Measurements from ENCODE around the gene VWA2.

VWA2 gene

GRCh38 chr10:114278140-114278883 is 39.3 kb downstream of the VWA2 start:
- DNase-seq = no peak

- no peak for DNase-seq
Measured at GRCh38 chr10:114278884-114279191, 39.8 kb downstream of the VWA2 start.

- DNase-seq = no peak
Measured at GRCh38 chr10:114279289-114279688, 40.2 kb downstream of the VWA2 start.

GRCh38 chr10:114279901-114280644 is 41.0 kb downstream of the VWA2 start:
- no peak for DNase-seq

- DNase-seq = no peak
Measured at GRCh38 chr10:114281006-114281405, 42.0 kb downstream of the VWA2 start.

GRCh38 chr10:114281461-114281860 is 42.4 kb downstream of the VWA2 start:
- no peak for DNase-seq

GRCh38 chr10:114282526-114282925 is 43.5 kb downstream of the VWA2 start:
- no peak for DNase-seq

- no peak for DNase-seq
Measured at GRCh38 chr10:114283091-114283490, 44.0 kb downstream of the VWA2 start.

- no peak for DNase-seq
Measured at GRCh38 chr10:114283535-114284234, 44.6 kb downstream of the VWA2 start.

GRCh38 chr10:114284346-114285071 is 45.5 kb downstream of the VWA2 start:
- no peak for DNase-seq

- no peak for DNase-seq
Measured at GRCh38 chr10:114285961-114286441, 46.9 kb downstream of the VWA2 start.

GRCh38 chr10:114286921-114287320 is 47.9 kb downstream of the VWA2 start:
- DNase-seq = no peak

- DNase-seq = no peak
Measured at GRCh38 chr10:114288424-114289095, 49.5 kb downstream of the VWA2 start.

GRCh38 chr10:114289096-114289436 is 50.0 kb downstream of the VWA2 start:
- no peak for DNase-seq

- no peak for DNase-seq
Measured at GRCh38 chr10:114290038-114290437, 51.0 kb downstream of the VWA2 start.

GRCh38 chr10:114291076-114291475 is 52.0 kb downstream of the VWA2 start:
- no peak for DNase-seq

GRCh38 chr10:114291516-114291915 is 52.5 kb downstream of the VWA2 start:
- no peak for DNase-seq

- DNase-seq = no peak
Measured at GRCh38 chr10:114293075-114293474, 54.0 kb downstream of the VWA2 start.

- no peak for DNase-seq
Measured at GRCh38 chr10:114294549-114294948, 55.5 kb downstream of the VWA2 start.

GRCh38 chr10:114295393-114295792 is 56.3 kb downstream of the VWA2 start:
- no peak for DNase-seq

GRCh38 chr10:114297136-114297705 is 58.2 kb downstream of the VWA2 start:
- no peak for DNase-seq

- no peak for DNase-seq
Measured at GRCh38 chr10:114300036-114300645, 61.1 kb downstream of the VWA2 start.
